Measurements from ENCODE around the gene C7. TPM values are rescaled to one million over a fixed set of nuclear protein-coding genes. Genes with fewer than 3 reads are reported as not detected.
"Not testable (repeated sequence)": the region's sequence is repeated elsewhere in the genome, so short reads cannot be mapped to it uniquely, and the experiment has no call there.

Gene C7
- total RNA-seq (10 to 100 TPM in 1 of 4 donors, 1 to 10 TPM in 3; 1.5 to 33.0 (median 6.9) TPM), polyA plus RNA-seq (1 to 10 TPM; 1.2 to 5.1 (median 3.8) TPM)
- long read RNA-seq, donor 1, partial matches to known transcripts: 1 of 1 reads
- long read RNA-seq, donor 1, other reads (novel, unspliced or antisense): 0 of 1 reads
- long read RNA-seq, donor 2, full-length matches to known transcripts: 4 of 7 reads
- long read RNA-seq, donor 2, partial matches to known transcripts: 3 of 7 reads
- long read RNA-seq, donor 2, other reads (novel, unspliced or antisense): 0 of 7 reads

- no peak for DNase-seq
- H3K27ac ChIP-seq: no peak within 1 kb of the TSS
- peaks cover 4% of the 10 kb centered on the region for H3K4me1 ChIP-seq
- H3K27me3 ChIP-seq (ENCODE audit: insufficient read depth in 3 of 3, low read length in 2 of 3): no peaks in the 10 kb centered on the region
- H3K36me3 ChIP-seq (ENCODE audit: insufficient read depth in 1 of 2, low read depth in 1 of 2): no peaks in the 10 kb centered on the region
- intact Hi-C loops (cut with DNase I): loop anchor here in 1 of 2 donors (10.0 kb wide), 1 partner anchor 936 kb away; no protein-coding TSS in a partner anchor
- TF ChIP-seq, protein P1, sequence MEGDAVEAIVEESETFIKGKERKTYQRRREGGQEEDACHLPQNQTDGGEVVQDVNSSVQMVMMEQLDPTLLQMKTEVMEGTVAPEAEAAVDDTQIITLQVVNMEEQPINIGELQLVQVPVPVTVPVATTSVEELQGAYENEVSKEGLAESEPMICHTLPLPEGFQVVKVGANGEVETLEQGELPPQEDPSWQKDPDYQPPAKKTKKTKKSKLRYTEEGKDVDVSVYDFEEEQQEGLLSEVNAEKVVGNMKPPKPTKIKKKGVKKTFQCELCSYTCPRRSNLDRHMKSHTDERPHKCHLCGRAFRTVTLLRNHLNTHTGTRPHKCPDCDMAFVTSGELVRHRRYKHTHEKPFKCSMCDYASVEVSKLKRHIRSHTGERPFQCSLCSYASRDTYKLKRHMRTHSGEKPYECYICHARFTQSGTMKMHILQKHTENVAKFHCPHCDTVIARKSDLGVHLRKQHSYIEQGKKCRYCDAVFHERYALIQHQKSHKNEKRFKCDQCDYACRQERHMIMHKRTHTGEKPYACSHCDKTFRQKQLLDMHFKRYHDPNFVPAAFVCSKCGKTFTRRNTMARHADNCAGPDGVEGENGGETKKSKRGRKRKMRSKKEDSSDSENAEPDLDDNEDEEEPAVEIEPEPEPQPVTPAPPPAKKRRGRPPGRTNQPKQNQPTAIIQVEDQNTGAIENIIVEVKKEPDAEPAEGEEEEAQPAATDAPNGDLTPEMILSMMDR (IDR thresholded peaks at IDR 0.05): no peak
- H3K4me3 ChIP-seq: no peak within 1 kb of the TSS
- no peaks in the 10 kb centered on the region for H3K9me3 ChIP-seq
- WGBS, 3 donors: 11 to 16% (median 16%) methylated on average over 3 of the region's 3 CpGs
- no peak for ATAC-seq
Observed at GRCh38 chr5:40909264-40909663, at the start of gene C7. Gene C7, plus strand, starts transcription at chr5:40909497. Its CDS starts 114 bp downstream, at chr5:40909611.

- ATAC-seq: no peak
- no peak for DNase-seq
Observed at GRCh38 chr5:40860711-40861110, 48.6 kb upstream of the C7 start.

DNA sequence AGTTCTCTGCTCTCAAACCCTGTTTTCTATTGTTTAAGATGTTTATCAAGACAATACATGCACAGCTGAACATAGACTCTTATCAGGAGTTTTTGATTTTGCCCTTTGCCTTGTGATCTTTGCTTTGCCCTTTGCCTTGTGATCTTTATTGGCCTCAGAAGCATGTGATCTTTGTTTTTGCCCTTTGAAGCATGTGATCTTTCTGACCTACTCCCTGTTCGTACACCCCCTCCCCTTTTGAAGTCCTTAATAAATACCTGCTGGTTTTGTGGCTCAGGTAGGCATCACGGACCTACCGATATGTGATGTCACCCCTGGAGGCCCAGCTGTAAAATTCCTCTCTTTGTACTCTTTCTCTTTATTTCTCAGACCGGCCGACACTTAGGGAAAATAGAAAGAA lies 44.3 kb upstream of the C7 start:
- ATAC-seq; H3K27ac ChIP-seq; H3K27me3 ChIP-seq (ENCODE audit: insufficient read depth in 3 of 3, low read length in 2 of 3); H3K4me1 ChIP-seq; H3K36me3 ChIP-seq (ENCODE audit: insufficient read depth in 1 of 2, low read depth in 1 of 2); intact Hi-C loops (cut with DNase I); H3K4me3 ChIP-seq; DNase-seq: not testable (repeated sequence)
- H3K9me3 ChIP-seq: peaks cover 10% of the 10 kb centered on the region
- WGBS, 3 donors: 84 to 93% (median 89%) methylated on average over 5 of the region's 5 CpGs

More at GRCh38 chr5:40860711-40861110, 48.6 kb upstream of the C7 start:
- Histone ChIP-seq H3K27me3 (ENCODE audit: insufficient read depth in 3 of 3, low read length in 2 of 3) (no peaks in the 10 kb centered on the region), H3K9me3 (peaks cover 10% of the 10 kb centered on the region), H3K36me3 (ENCODE audit: insufficient read depth in 1 of 2, low read depth in 1 of 2) (no peaks in the 10 kb centered on the region), H3K4me3 (no peak overlapping the region), H3K27ac (no peak overlapping the region), H3K4me1 (no peaks in the 10 kb centered on the region)
- TF ChIP-seq, protein P1 (IDR thresholded peaks at IDR 0.05): no peak
- intact Hi-C loops (cut with DNase I): no loop called here

GRCh38 chr5:40866844-40867243 lies 42.5 kb upstream of the C7 start:
- intact Hi-C loops (cut with DNase I): no loop called here
- DNase-seq (no peak), ATAC-seq (no peak)
- 62 to 72% (median 71%) methylated on average over 5 of the region's 5 CpGs for WGBS, 3 donors
- Histone ChIP-seq H3K36me3 (ENCODE audit: insufficient read depth in 1 of 2, low read depth in 1 of 2) (no peaks in the 10 kb centered on the region), H3K9me3 (peaks cover 10% of the 10 kb centered on the region), H3K27me3 (ENCODE audit: insufficient read depth in 3 of 3, low read length in 2 of 3) (no peaks in the 10 kb centered on the region), H3K4me3 (no peak overlapping the region), H3K27ac (no peak overlapping the region), H3K4me1 (no peaks in the 10 kb centered on the region)
- TF ChIP-seq, protein P1 (IDR thresholded peaks at IDR 0.05): no peak

- peaks cover 6% of the 10 kb centered on the region for H3K9me3 ChIP-seq
- H3K36me3 ChIP-seq (ENCODE audit: insufficient read depth in 1 of 2, low read depth in 1 of 2): no peaks in the 10 kb centered on the region
- H3K4me3 ChIP-seq: no peak overlapping the region
- no peaks in the 10 kb centered on the region for H3K27me3 ChIP-seq (ENCODE audit: insufficient read depth in 3 of 3, low read length in 2 of 3)
- intact Hi-C loops (cut with DNase I): no loop called here
- 67 to 94% (median 80%) methylated on average over 1 of the region's 1 CpG for WGBS, 3 donors
- TF ChIP-seq, protein P1 (IDR thresholded peaks at IDR 0.05): no peak
- no peak overlapping the region for H3K27ac ChIP-seq
- no peaks in the 10 kb centered on the region for H3K4me1 ChIP-seq
- DNase-seq: no peak
- ATAC-seq: no peak
Observed at GRCh38 chr5:40869384-40869783, 39.9 kb upstream of the C7 start.
